ENCODE measurements around the gene NDST1. TPM values are rescaled to one million over a fixed set of nuclear protein-coding genes. Genes with fewer than 3 reads are reported as not detected.

Gene NDST1
- 100 to 1,000 TPM; 112 to 131 TPM for total RNA-seq

DNA sequence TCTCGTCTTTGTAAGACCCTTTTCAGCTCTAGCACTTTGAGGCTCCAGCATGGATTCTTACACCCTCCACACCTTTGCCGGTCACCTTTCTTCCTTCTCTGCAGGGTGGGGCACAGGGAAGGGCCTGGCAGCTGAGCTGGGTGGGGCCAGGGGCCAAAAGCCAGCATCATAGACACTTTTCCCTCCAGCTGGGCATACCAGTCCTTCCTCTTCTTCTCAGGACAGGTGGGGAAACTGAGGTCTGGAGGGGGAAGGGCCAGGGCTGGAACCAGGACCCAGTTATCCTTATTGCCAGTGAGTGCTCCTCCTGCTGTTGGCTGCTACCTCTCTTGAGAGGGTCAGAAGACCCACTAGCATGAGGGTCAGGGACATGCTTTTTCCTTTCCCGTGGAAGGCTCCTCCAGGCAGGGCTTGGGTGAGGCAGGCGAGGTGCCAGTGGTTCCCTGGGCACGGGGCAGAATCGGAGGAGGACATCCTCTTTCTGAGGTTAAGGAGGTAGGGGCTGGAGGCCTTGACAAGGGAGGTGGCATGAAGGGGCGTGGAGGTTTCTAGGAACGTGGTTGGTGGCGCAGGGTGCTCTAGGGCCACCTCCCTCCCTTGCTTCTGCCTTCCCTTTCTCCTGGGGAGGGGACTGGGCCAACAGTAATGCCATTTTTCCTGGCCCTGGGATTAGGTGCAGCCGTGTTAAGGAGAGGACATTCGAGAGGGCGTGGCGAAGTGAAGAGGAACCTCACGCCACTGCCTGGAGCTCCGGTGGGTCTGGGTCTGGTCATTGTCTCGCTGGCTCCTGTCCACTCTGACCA is at the start of gene NDST1:
Gene NDST1, plus strand, starts transcription at position 658 of the 803 bp plus-strand sequence. CDS start 13,124 bp downstream, outside the sequence.
- Histone ChIP-seq H3K27ac (peak within 1 kb of the TSS; percentile 90), H3K36me3 (no peaks in the 10 kb centered on the region), H3K4me1 (ENCODE audit: control insufficient read depth in 1 of 2, low read depth in 2 of 2) (peaks cover 60 to 97% of the 10 kb centered on the region in 2 donors), H3K4me3 (peak within 1 kb of the TSS; percentile 24), H3K27me3 (replicated peaks; ENCODE audit: insufficient read depth) (no peaks in the 10 kb centered on the region), H3K9me3 (no peaks in the 10 kb centered on the region)
- ATAC-seq (ENCODE audit: insufficient number of reproducible peaks, low FRiP score, low read depth) = no peak
- no peak for DNase-seq (ENCODE audit: low spot score)
- TF ChIP-seq, protein P1, sequence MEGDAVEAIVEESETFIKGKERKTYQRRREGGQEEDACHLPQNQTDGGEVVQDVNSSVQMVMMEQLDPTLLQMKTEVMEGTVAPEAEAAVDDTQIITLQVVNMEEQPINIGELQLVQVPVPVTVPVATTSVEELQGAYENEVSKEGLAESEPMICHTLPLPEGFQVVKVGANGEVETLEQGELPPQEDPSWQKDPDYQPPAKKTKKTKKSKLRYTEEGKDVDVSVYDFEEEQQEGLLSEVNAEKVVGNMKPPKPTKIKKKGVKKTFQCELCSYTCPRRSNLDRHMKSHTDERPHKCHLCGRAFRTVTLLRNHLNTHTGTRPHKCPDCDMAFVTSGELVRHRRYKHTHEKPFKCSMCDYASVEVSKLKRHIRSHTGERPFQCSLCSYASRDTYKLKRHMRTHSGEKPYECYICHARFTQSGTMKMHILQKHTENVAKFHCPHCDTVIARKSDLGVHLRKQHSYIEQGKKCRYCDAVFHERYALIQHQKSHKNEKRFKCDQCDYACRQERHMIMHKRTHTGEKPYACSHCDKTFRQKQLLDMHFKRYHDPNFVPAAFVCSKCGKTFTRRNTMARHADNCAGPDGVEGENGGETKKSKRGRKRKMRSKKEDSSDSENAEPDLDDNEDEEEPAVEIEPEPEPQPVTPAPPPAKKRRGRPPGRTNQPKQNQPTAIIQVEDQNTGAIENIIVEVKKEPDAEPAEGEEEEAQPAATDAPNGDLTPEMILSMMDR (IDR thresholded peaks at IDR 0.05) = no peak

GRCh38 chr5:150458802-150459557 is 49.0 kb upstream of the NDST1 start:
- TF ChIP-seq, protein P1 (IDR thresholded peaks at IDR 0.05) = peak; percentile 98
- DNase-seq (ENCODE audit: low spot score) (peak; percentile 51), ATAC-seq (ENCODE audit: insufficient number of reproducible peaks, low FRiP score, low read depth) (peak; percentile 59)
- Histone ChIP-seq H3K27me3 (replicated peaks; ENCODE audit: insufficient read depth) (no peaks in the 10 kb centered on the region), H3K4me3 (peak overlapping the region; percentile 67), H3K4me1 (ENCODE audit: control insufficient read depth in 1 of 2, low read depth in 2 of 2) (no peaks in the 10 kb centered on the region), H3K27ac (no peak overlapping the region), H3K9me3 (no peaks in the 10 kb centered on the region), H3K36me3 (no peaks in the 10 kb centered on the region)

GRCh38 chr5:150460781-150461180 is 47.1 kb upstream of the NDST1 start:
- no peaks in the 10 kb centered on the region for H3K36me3 ChIP-seq
- no peaks in the 10 kb centered on the region for H3K27me3 ChIP-seq (replicated peaks; ENCODE audit: insufficient read depth)
- no peak overlapping the region for H3K27ac ChIP-seq
- H3K4me1 ChIP-seq (ENCODE audit: control insufficient read depth in 1 of 2, low read depth in 2 of 2) = no peaks in the 10 kb centered on the region
- TF ChIP-seq, protein P1 (IDR thresholded peaks at IDR 0.05) = no peak
- no peak for ATAC-seq (ENCODE audit: insufficient number of reproducible peaks, low FRiP score, low read depth)
- DNase-seq (ENCODE audit: low spot score) = no peak
- H3K4me3 ChIP-seq = no peak overlapping the region
- H3K9me3 ChIP-seq = no peaks in the 10 kb centered on the region

- DNase-seq (ENCODE audit: low spot score) (no peak), ATAC-seq (ENCODE audit: insufficient number of reproducible peaks, low FRiP score, low read depth) (no peak)
- H3K4me1 ChIP-seq (ENCODE audit: control insufficient read depth in 1 of 2, low read depth in 2 of 2) = no peaks in the 10 kb centered on the region
- H3K9me3 ChIP-seq = no peaks in the 10 kb centered on the region
- TF ChIP-seq, protein P1 (IDR thresholded peaks at IDR 0.05) = no peak
- no peaks in the 10 kb centered on the region for H3K36me3 ChIP-seq
- H3K27ac ChIP-seq = no peak overlapping the region
- H3K4me3 ChIP-seq = no peak overlapping the region
- no peaks in the 10 kb centered on the region for H3K27me3 ChIP-seq (replicated peaks; ENCODE audit: insufficient read depth)
Measured at GRCh38 chr5:150461231-150461630, 46.7 kb upstream of the NDST1 start.

DNA sequence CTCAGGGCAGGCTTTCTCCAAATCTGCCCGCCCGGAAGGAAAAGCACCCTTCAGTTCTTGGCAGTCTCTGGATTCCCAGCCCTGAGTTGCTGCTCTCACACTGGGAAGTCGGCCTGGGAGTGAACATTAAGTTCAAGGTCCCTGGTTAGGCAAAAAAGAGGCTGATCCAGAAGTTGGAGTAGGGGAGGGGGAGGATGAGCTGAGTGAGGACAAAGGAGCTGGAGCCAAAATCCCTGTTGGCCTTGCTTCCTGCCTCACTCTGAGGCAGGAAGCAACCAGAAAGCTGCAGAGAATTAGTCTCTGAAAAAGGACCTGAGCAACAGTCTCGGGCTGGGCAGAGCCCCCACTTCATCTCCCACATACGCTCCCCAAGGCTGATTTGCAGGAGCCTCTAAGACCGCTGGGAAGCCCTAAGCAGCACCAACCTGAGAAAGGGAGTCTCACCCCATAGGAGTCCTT is 43.3 kb upstream of the NDST1 start:
- no peaks in the 10 kb centered on the region for H3K4me1 ChIP-seq (ENCODE audit: control insufficient read depth in 1 of 2, low read depth in 2 of 2)
- ATAC-seq (ENCODE audit: insufficient number of reproducible peaks, low FRiP score, low read depth) (no peak), DNase-seq (ENCODE audit: low spot score) (no peak)
- no peaks in the 10 kb centered on the region for H3K36me3 ChIP-seq
- no peak overlapping the region for H3K4me3 ChIP-seq
- TF ChIP-seq, protein P1 (IDR thresholded peaks at IDR 0.05) = no peak
- H3K27ac ChIP-seq = no peak overlapping the region
- no peaks in the 10 kb centered on the region for H3K9me3 ChIP-seq
- H3K27me3 ChIP-seq (replicated peaks; ENCODE audit: insufficient read depth) = no peaks in the 10 kb centered on the region

All from thoracic aorta (tissue), 2 donors.